ENCODE data around the gene DNMT3L. TPM values are rescaled to one million over a fixed set of nuclear protein-coding genes. Genes with fewer than 3 reads are reported as not detected.

DNMT3L gene
- polyA plus RNA-seq, 3 donors from 2014 or later, result not detected

DNA sequence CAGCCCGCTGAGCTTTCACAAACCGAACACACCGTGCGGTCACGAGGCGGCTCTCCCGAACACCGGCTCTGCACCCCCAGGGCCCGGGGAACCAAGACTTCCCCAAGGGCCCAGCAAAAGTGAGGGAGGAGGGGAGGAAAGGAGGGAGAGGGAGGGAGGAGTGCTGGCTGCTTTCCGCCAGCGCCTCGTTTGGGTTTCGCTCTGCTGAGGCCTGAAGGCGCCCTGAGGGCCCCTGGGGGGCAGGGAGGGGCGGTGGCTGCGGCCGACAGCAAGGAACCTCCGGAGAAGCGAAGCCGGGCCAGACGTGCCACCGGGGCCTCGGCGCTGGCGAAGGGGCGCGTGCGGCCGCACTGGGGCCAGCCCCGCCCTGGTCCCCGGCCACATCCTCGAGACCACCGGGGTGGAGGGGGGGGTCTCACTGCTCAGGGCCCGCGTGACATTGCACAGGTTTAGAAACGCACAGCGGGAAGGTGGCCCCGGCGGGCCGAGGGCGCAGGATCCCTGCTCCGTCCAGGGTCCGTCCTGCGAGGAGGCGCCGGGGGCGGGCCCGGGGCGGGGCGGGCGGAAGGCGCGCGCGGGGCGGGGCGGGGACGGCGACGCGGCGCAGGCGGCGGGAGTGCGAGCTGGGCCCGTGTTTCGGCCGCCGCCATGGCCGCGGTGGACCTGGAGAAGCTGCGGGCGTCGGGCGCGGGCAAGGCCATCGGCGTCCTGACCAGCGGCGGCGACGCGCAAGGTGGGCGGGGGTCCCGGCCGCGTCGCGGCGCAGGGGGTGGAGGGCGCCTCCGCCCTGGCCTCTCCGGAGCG, 38.0 kb upstream of the DNMT3L start, which contains the start of gene PFKL:
Gene PFKL, plus strand, starts transcription at position 596 of the 804 bp plus-strand sequence. Its CDS starts 53 bp downstream, at position 649.
- no peaks in the 10 kb centered on the region for H3K9me3 Mint-ChIP-seq
- H3K27ac Mint-ChIP-seq, result peak within 1 kb of the TSS; percentile 74 to 90 (median 82)
- H3K36me3 Mint-ChIP-seq, result no peaks in the 10 kb centered on the region
- peaks cover 34 to 39% of the 10 kb centered on the region in 2 donors for H3K4me1 Mint-ChIP-seq
- H3K27me3 Mint-ChIP-seq (ENCODE audit: low read depth in 3 of 3), result peaks cover 0 to 9% (median 6%) of the 10 kb centered on the region in 3 donors
- peak within 1 kb of the TSS; percentile 84 to 87 (median 86) for H3K4me3 Mint-ChIP-seq
- peak; percentile 49 to 57 (median 55) for DNase-seq

DNA sequence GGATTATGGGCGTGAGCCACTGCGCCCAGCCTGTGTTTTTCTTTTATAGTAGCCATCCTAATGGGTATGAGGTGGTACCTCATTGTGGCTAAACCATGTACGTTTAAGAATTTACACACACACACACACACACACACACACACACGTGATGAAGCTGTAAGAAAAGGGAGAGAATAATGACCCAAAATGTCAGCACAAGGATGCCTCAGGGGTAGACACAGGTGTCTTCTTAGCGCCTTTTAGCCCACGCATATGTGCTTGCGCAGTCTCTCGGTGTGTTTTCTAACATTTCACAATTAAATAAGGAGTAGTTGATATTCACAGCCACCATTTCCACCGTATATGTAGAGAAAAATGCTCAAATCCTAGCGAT, 37.4 kb upstream of the DNMT3L start:
- peaks cover 0 to 9% (median 6%) of the 10 kb centered on the region in 3 donors for H3K27me3 Mint-ChIP-seq (ENCODE audit: low read depth in 3 of 3)
- no peaks in the 10 kb centered on the region for H3K36me3 Mint-ChIP-seq
- H3K27ac Mint-ChIP-seq, result peak overlapping the region; percentile 74 to 90 (median 82)
- peaks cover 33 to 38% of the 10 kb centered on the region in 2 donors for H3K4me1 Mint-ChIP-seq
- no peaks in the 10 kb centered on the region for H3K9me3 Mint-ChIP-seq
- H3K4me3 Mint-ChIP-seq, result peak overlapping the region; percentile 84 to 87 (median 86)
- peak in 1 of 3 donors; percentile 19 for DNase-seq

DNA sequence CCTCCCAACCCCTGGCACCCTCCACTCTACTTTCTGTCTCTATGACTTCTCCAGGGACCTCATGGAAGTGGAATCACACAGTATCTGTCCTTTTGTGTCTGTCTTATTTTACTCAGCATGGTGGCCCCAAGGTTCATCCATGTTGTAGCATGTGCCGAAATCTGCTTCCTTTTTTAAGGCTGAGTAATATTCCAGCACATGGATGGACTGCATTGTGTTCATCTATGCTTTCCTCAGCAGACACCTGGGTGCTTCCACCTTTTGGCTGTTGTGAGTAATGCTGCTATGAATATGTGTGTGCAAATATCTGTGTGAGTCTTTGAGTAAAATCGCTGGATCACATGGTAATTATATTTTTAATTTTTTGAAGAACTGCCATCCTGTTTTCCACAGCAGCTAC, 36.6 kb upstream of the DNMT3L start:
- Mint-ChIP-seq H3K27ac (peak overlapping the region in 5 of 6 donors; percentile 15 to 76 (median 70)), H3K9me3 (no peaks in the 10 kb centered on the region), H3K4me1 (peaks cover 29 to 33% of the 10 kb centered on the region in 2 donors), H3K27me3 (ENCODE audit: low read depth in 3 of 3) (peaks cover 0 to 9% (median 6%) of the 10 kb centered on the region in 3 donors), H3K4me3 (peak overlapping the region; percentile 33 to 70 (median 57)), H3K36me3 (no peaks in the 10 kb centered on the region)
- no peak for DNase-seq

DNA sequence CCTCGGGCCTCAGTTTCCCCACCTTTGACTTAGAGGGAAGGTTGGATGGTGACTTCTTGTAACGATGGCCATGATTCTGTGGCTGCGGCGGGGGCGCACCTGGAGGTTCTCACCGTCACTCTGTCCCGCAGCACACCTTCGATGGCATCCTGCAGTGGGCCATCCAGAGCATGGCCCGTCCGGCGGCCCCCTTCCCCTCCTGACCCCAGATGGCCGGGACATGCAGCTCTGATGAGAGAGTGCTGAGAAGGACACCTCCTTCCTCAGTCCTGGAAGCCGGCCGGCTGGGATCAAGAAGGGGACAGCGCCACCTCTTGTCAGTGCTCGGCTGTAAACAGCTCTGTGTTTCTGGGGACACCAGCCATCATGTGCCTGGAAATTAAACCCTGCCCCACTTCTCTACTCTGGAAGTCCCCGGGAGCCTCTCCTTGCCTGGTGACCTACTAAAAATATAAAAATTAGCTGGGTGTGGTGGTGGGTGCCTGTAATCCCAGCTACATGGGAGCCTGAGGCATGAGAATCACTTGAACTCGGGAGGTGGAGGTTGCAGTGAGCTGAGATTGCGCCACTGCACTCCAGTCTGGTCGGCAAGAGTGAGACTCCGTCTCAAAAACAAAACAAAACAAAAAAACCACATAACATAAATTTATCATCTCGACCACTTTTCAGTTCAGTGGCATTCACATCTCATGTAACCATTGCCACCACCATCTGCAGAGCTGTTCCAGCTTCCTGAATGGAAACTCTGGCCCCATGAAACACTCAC, 36.0 kb upstream of the DNMT3L start:
- peak; percentile 58 to 62 (median 59) for DNase-seq
- Mint-ChIP-seq H3K4me1 (peaks cover 28 to 32% of the 10 kb centered on the region in 2 donors), H3K27ac (peak overlapping the region in 5 of 6 donors; percentile 15 to 76 (median 70)), H3K36me3 (no peaks in the 10 kb centered on the region), H3K9me3 (no peaks in the 10 kb centered on the region), H3K4me3 (peak overlapping the region; percentile 10 to 70 (median 40)), H3K27me3 (ENCODE audit: low read depth in 3 of 3) (peaks cover 0 to 9% (median 6%) of the 10 kb centered on the region in 3 donors)

DNA sequence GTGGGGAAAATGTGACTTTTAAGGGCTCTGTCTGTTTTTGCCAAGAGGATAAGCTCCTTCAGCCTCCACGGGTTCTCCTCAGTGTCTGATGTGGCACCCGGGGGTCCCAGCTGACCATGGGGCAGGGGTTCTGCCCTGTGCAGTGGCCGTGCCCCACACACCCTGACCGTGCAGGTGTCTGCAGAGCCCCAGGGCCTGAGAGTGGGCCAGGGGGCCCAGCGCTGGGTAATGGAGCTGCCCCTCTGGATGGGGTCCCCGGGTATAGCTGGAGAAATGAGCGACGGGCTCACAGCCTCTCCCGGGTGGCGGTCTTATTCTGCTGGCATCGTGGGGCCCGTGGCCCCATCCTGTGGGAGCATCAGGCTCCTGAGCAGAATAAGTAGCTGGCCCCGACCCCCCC, 35.2 kb upstream of the DNMT3L start:
- DNase-seq, result no peak
- Mint-ChIP-seq H3K27me3 (ENCODE audit: low read depth in 3 of 3) (peaks cover 0 to 9% (median 6%) of the 10 kb centered on the region in 3 donors), H3K4me1 (peaks cover 20 to 25% of the 10 kb centered on the region in 2 donors), H3K4me3 (no peak overlapping the region), H3K36me3 (no peaks in the 10 kb centered on the region), H3K9me3 (no peaks in the 10 kb centered on the region), H3K27ac (no peak overlapping the region)

DNA sequence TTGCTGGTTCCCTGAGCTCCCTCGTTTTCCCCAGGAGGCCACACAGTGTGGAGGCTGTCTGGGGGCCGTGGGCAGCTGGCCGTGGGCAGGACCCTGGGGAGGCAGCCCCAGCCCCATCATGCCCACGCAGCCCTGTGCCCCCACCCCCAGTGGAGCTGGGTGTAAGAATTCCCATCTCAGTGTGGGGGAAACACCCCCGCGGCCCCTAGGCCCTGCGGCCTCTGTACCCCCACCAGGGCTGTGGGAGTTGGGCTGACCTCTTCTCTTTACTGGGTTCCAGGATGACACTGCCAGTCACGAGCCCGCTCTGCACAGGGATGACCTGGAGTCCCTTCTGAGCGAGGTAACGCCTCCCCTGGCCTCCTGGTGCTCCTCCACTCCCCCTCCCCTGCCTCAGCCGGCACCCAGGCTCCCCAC, 34.4 kb upstream of the DNMT3L start:
- Mint-ChIP-seq H3K9me3 (no peaks in the 10 kb centered on the region), H3K27ac (no peak overlapping the region), H3K4me1 (peaks cover 20% of the 10 kb centered on the region in 2 donors), H3K27me3 (ENCODE audit: low read depth in 3 of 3) (peaks cover 0 to 9% (median 6%) of the 10 kb centered on the region in 3 donors), H3K4me3 (no peak overlapping the region), H3K36me3 (no peaks in the 10 kb centered on the region)
- DNase-seq, result no peak

DNA sequence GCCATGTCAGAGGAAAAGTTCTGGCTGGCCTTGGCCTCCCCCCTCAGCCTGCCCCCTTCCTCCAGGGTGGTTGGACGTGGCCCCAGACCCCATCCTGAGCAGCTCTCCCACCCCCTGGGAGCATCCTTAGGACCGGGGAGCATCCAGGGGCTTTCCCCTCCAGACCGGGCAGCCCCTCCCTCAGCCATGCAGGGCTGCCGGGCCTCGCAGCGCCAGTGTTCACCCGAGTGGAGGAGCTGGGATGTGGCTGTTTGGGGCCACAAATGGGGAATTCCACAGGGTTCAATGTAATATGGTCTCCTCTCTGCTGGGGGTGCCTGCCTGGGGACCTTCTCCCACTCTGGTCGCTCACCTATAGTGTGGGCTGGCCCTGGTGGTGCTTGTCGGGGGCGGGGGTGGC, 33.9 kb upstream of the DNMT3L start:
- Mint-ChIP-seq H3K27ac (no peak overlapping the region), H3K36me3 (no peaks in the 10 kb centered on the region), H3K4me3 (no peak overlapping the region), H3K27me3 (ENCODE audit: low read depth in 3 of 3) (peaks cover 0 to 9% (median 6%) of the 10 kb centered on the region in 3 donors), H3K4me1 (peaks cover 17 to 20% of the 10 kb centered on the region in 2 donors), H3K9me3 (peaks cover 0 to under 1% (median 0%) of the 10 kb centered on the region in 6 donors)
- DNase-seq, result no peak

DNA sequence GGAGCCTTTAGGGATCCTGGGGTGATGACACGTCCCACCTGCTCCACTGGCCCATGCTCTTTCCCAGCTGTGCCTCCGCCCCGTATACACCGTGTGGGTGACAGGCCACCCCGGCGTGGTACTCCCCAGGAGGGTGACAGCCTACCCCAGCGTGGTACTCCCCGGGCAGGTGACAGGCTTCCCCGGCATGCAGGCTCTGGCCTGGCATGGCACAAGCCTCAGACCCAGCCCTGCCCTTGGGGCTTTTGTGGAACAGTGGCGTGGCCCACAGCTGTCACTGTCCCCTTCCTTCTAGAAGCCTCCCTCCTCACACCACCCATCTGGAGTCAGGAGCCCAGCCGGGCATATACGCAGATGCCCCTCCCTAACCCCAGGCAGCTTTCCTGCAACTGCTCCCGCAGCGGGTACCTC, 33.5 kb upstream of the DNMT3L start:
- Mint-ChIP-seq H3K36me3 (no peaks in the 10 kb centered on the region), H3K4me1 (peaks cover 17 to 20% of the 10 kb centered on the region in 2 donors), H3K4me3 (no peak overlapping the region), H3K9me3 (peaks cover 0 to 1% (median 0%) of the 10 kb centered on the region in 6 donors), H3K27ac (no peak overlapping the region), H3K27me3 (ENCODE audit: low read depth in 3 of 3) (peaks cover 0 to 11% (median 6%) of the 10 kb centered on the region in 3 donors)
- no peak for DNase-seq

DNA sequence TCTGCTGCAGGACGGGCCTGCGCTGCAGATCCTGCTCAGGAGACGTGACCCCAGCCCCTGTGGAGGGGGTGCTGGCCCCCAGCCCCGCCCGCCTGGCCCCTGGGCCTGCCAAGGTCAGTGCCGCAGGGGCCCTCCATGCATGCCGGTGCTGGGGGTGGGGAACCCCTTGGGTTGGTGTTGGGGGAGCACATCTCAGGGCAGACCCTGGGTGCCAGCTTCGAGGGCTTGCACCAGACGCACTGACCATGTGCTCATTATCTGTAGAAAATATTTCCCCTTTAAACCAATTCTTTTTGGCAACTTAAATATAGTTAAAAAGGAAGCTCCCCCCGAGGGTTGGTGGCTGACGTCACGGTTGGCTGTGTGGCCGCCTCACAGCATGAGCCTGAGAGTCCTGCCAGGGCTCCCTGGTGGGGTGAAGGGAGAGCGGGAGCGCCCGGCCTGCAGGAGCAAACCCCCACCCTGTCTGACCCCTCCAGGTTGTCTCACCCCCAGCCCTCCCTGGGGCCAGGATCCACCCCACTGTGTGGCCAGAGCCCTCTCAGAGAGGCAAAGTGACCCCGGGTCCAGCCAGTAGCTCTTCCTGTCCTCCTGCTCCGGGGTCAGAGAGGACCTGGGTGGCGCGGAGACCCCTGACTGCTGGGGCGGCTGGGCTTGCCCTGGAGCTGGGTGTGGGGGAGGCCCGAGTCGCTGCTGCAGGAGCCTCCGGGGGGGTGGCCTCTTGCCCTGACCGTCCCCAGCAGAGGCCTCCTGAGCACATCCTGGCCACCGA, 32.9 kb upstream of the DNMT3L start:
- DNase-seq, result peak in 1 of 3 donors; percentile 12
- Mint-ChIP-seq H3K27me3 (ENCODE audit: low read depth in 3 of 3) (peaks cover 0 to 11% (median 6%) of the 10 kb centered on the region in 3 donors), H3K9me3 (peaks cover 0 to 1% (median 0%) of the 10 kb centered on the region in 6 donors), H3K4me3 (no peak overlapping the region), H3K4me1 (peaks cover 17 to 20% of the 10 kb centered on the region in 2 donors), H3K36me3 (no peaks in the 10 kb centered on the region), H3K27ac (no peak overlapping the region)

DNA sequence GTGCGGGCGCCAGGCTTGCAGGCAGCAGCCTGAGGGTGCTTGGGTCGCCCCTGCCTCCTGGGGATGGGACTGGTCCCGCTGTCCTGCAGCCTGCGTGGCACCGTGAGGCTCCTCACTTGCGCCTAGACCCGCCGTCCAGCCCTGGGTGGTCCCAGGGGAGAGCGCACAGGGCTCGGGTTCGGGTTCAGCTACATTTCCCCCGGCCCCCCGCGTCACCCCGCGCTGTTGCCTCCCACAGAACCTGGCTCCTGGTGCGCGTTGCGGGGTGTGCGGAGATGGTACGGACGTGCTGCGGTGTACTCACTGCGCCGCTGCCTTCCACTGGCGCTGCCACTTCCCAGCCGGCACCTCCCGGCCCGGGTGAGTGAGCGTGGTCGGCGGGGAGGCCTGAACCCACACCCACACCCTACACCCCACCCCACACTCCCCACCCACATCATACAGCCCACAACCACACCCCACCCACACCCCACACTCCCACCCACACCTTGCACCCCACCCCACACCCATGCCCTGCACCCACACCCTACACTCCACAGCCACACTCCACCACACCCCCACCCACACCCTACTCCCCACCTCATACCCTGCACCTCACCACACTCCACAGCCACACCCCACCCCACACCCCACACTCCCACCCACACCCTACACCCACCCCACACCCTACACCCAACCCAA, 32.0 kb upstream of the DNMT3L start:
- H3K27ac Mint-ChIP-seq, result no peak overlapping the region
- DNase-seq, result peak; percentile 20 to 30 (median 22)
- peaks cover 11 to 12% of the 10 kb centered on the region in 2 donors for H3K4me1 Mint-ChIP-seq
- H3K9me3 Mint-ChIP-seq, result peaks cover 0 to 1% (median 0%) of the 10 kb centered on the region in 6 donors
- no peaks in the 10 kb centered on the region for H3K36me3 Mint-ChIP-seq
- peaks cover 0 to 11% (median 2%) of the 10 kb centered on the region in 3 donors for H3K27me3 Mint-ChIP-seq (ENCODE audit: low read depth in 3 of 3)
- no peak overlapping the region for H3K4me3 Mint-ChIP-seq

DNA sequence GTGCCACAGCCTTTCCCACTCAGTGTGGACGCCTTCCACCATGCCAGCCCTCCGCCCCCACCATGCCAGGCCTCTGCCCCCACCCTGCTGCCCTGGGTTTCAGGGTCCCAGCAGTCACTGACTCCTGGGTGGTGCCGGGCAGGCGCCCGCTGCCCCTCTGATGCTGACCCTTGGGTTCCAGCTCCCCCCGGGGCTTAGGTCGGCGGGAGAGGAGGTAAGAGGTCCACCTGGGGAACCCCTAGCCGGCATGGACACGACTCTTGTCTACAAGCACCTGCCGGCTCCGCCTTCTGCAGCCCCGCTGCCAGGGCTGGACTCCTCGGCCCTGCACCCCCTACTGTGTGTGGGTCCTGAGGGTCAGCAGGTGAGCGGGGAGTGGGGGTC, 31.1 kb upstream of the DNMT3L start:
- no peak for DNase-seq
- Mint-ChIP-seq H3K27ac (no peak overlapping the region), H3K9me3 (peaks cover 0 to 1% (median 0%) of the 10 kb centered on the region in 6 donors), H3K4me3 (no peak overlapping the region), H3K36me3 (no peaks in the 10 kb centered on the region), H3K4me1 (peaks cover 3% of the 10 kb centered on the region in 2 donors), H3K27me3 (ENCODE audit: low read depth in 3 of 3) (peaks cover 0 to 7% (median under 1%) of the 10 kb centered on the region in 3 donors)

DNA sequence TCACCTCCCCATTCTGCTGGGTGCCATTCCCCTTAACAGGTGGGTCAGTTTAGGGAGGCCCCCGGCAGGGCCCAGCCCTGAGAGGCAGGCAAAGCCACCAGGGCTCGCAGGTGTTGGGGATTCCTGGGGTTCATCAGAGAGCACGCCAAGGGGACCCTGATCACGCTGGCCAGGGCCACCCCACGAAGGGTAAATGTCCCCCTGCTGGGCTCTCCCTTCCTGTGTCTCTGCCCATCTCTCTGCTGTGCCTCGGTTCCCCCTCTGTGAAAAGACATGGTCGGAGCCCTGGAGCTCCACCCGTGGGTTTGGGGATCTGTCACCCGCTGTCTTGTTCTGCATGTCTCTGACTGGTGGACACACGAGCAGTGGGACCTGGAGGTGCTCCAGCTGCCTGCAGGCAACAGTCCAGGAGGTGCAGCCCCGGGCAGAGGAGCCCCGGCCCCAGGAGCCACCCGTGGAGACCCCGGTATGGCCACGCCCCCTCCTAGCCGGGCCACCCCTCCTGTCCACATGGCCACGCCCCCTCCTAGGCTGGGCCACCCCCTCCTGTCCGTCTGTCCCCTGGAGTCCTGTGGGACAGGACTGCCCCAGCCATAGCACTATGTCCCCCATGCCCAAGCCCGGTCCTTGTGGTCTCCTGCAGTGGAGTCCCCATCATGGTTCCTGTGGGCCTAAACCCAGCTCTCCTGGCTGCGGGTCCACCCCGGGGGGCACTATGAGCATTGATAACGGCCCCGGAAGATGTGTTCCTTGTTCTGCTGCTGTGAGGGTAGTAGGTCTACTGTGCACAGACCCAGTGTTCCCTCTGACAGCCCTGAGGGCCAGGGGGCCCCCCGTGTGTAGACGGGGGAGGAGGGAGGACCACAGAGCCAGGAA, 30.5 kb upstream of the DNMT3L start:
- Mint-ChIP-seq H3K27me3 (ENCODE audit: low read depth in 3 of 3) (peaks cover 0 to 9% (median 0%) of the 10 kb centered on the region in 3 donors), H3K9me3 (peaks cover 0 to 1% (median 0%) of the 10 kb centered on the region in 6 donors), H3K36me3 (no peaks in the 10 kb centered on the region), H3K4me3 (no peak overlapping the region), H3K4me1 (no peaks in the 10 kb centered on the region), H3K27ac (no peak overlapping the region)
- no peak for DNase-seq

Data from immature natural killer cell (primary cell).